ENCODE data around the gene FASTKD2.

DNA sequence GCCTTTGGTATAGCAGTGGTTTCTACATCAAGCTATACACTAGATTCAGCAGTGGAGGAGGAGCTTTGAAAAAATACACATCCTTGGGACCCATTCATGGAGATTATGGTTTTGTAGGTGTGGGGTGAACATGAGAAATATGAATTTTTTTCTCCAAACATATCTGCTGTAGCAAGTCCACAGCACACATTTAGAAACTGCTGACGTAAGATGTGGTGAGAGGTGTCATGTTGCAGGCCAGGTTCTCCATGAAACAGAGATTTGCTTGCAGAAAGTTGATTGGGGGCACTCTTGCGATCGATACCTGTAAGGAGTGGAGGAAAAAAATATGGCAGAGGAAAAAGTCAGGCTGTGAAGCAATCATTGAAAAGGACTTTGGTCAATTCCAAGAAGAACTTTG lies 67.9 kb downstream of the FASTKD2 start:
- TF ChIP-seq, protein P1, sequence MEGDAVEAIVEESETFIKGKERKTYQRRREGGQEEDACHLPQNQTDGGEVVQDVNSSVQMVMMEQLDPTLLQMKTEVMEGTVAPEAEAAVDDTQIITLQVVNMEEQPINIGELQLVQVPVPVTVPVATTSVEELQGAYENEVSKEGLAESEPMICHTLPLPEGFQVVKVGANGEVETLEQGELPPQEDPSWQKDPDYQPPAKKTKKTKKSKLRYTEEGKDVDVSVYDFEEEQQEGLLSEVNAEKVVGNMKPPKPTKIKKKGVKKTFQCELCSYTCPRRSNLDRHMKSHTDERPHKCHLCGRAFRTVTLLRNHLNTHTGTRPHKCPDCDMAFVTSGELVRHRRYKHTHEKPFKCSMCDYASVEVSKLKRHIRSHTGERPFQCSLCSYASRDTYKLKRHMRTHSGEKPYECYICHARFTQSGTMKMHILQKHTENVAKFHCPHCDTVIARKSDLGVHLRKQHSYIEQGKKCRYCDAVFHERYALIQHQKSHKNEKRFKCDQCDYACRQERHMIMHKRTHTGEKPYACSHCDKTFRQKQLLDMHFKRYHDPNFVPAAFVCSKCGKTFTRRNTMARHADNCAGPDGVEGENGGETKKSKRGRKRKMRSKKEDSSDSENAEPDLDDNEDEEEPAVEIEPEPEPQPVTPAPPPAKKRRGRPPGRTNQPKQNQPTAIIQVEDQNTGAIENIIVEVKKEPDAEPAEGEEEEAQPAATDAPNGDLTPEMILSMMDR (IDR thresholded peaks at IDR 0.05), result no peak
- TF ChIP-seq POLR2A (IDR thresholded peaks at IDR 0.05), result no peak
